Activated naive CD4-positive, alpha-beta T cell treated with anti-CD3 and anti-CD28 coated beads, Interleukin-2, amount 10 ng/mL, durations not matched to agents 5 hours and 36 hours (primary cell): Measurements from ENCODE around the gene KREMEN1. TPM values are rescaled to one million over a fixed set of nuclear protein-coding genes. Genes with fewer than 3 reads are reported as not detected.

ENCODE experiments used
- total RNA-seq, 2 experiments: library from RNA; stranded (reverse); gene quantifications; one replicate each; pipeline ENCODE4 v1.2.3, GENCODE V29; 2021

Gene KREMEN1, protein sequence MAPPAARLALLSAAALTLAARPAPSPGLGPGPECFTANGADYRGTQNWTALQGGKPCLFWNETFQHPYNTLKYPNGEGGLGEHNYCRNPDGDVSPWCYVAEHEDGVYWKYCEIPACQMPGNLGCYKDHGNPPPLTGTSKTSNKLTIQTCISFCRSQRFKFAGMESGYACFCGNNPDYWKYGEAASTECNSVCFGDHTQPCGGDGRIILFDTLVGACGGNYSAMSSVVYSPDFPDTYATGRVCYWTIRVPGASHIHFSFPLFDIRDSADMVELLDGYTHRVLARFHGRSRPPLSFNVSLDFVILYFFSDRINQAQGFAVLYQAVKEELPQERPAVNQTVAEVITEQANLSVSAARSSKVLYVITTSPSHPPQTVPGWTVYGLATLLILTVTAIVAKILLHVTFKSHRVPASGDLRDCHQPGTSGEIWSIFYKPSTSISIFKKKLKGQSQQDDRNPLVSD
- not detected for total RNA-seq

DNA sequence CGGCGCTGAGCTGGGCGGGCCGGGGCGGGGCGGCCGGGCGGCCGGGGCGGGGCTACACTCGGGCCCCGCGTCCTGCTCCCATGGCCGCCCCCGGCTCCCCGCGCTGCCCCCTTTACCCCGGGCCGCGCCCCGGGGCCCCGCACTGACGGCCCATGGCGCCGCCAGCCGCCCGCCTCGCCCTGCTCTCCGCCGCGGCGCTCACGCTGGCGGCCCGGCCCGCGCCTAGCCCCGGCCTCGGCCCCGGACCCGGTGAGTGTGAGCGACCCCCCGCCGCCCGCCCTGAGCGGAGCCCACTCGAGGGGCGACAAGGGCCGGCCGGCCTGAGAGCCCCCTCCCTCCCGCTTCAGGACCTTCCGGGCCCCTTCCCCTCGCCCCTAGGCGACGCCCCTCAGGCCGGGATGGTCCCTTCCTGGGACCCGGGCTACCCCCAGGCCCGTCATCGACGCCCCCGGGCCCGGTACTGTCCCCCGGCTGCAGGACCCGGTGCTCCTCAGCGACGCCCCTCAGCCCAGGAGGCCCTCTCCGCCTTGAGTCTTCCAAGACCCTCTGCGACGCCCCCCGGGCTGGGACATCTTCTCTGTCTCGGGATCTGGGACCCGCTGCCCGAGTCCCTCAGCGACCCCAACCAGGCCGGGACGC is at the start of gene KREMEN1:
KREMEN1 (plus strand) TSS at position 57 of the 639 bp plus-strand sequence; CDS start at position 153, 96 bp downstream.

DNA sequence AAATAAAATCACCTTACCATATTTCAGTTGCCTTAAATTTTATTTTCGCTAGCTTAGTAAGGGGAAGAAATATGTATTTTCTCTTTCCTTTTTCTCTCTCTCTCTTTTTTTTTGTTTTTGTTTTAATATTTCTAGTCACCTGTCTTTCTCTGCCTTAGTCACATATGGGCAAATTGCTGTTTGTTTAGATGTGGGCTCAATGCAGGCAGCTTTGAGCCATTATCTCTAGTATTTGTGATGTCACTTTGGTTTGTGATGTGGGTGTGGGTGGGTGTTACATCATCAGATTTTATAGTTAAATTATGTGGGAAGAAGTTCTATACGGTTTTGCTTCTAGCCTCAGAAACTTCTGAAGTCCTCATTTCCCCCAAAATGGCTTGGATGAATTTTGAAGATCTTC is 11.1 kb upstream of the KREMEN1 start, which contains the start of gene C22orf31:
C22orf31 (minus strand) TSS at position 59 of the 400 bp plus-strand sequence; CDS start at position 20, 39 bp downstream.

DNA sequence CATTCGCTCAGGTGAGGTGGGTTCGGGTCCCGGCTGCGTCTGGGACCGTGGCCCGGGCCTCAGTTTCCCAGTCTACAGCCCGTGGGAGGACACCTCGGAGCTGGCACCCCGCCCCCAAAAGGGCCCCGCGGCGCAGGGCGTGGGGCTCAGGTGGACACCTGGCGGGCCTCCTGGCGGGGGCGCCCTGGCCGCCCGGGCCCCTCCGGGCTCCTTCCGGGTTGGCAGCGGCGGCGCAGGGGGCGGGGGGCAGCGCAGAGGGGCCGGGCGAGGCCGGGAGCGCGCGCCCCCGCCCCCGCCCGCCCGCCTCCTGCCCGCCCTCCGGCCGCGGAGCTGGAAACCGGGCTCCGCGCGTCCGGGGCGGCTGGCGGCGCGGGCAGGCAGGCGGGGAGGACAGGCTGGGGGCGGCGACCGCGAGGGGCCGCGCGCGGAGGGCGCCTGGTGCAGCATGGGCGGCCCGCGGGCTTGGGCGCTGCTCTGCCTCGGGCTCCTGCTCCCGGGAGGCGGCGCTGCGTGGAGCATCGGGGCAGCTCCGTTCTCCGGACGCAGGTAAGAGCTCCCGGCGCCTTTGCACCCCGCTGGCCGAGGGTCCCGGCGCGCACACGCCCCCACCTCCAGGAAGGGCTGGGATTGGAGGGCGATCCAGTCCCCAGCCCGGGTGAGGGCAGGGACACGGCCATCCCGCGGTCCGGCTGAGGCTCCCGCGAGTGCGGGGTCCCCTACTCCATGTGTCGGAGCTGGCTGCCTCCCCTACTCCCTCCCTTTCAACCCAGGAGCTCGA is 132.9 kb downstream of the KREMEN1 start, which contains the start of gene EMID1:
EMID1 (plus strand) TSS at position 303 of the 778 bp plus-strand sequence; CDS start at position 446, 143 bp downstream.

Other genes with a start within 250 kb of the KREMEN1 start
- gene ZNRF3, start 189.5 kb upstream of the KREMEN1 start, total RNA-seq = under 1 TPM; 0.68 to 0.77 TPM
- not detected for gene C22orf31, start 11.2 kb upstream of the KREMEN1 start, total RNA-seq
- not detected for gene EMID1, start 132.9 kb downstream of the KREMEN1 start, total RNA-seq
- 10 to 100 TPM; 22.4 to 22.7 TPM for gene RHBDD3, start 194.9 kb downstream of the KREMEN1 start, total RNA-seq
- 100 to 1,000 TPM; 307 to 309 TPM for gene EWSR1, start 195.2 kb downstream of the KREMEN1 start, total RNA-seq
- gene GAS2L1, start 233.6 kb downstream of the KREMEN1 start, total RNA-seq = 1 to 10 TPM; 7.6 to 8.6 TPM
- 1 to 10 TPM; 1.2 to 1.5 TPM for gene RASL10A, start 242.7 kb downstream of the KREMEN1 start, total RNA-seq